Middle frontal gyrus (tissue), 1 donor: ENCODE measurements around the gene AOAH.

Experiments used
- DNase-seq: peaks from one replicate; pipeline ENCODE4 v3.0.0-alpha.2; 2015; ENCODE audit warnings: low spot score; ENCODE audit errors: extremely low spot score

Gene AOAH

GRCh38 chr7:36602934-36603887 lies 121.1 kb downstream of the AOAH start:
- no peak for DNase-seq

GRCh38 chr7:36602511-36602910 lies 121.8 kb downstream of the AOAH start:
- DNase-seq: no peak

- no peak for DNase-seq
These were observed 122.7 kb downstream of the AOAH start for GRCh38 chr7:36601601-36602000.

- no peak for DNase-seq
These were observed 123.3 kb downstream of the AOAH start for GRCh38 chr7:36600869-36601530.

GRCh38 chr7:36600314-36600682 lies 124.0 kb downstream of the AOAH start:
- no peak for DNase-seq

GRCh38 chr7:36599645-36600313 lies 124.5 kb downstream of the AOAH start:
- DNase-seq: no peak

- DNase-seq: no peak
These were observed 126.1 kb downstream of the AOAH start for GRCh38 chr7:36598054-36598674.

- no peak for DNase-seq
These were observed 127.1 kb downstream of the AOAH start for GRCh38 chr7:36597090-36597773.

- no peak for DNase-seq
These were observed 129.8 kb downstream of the AOAH start for GRCh38 chr7:36594445-36594844.

- DNase-seq: no peak
These were observed 132.7 kb downstream of the AOAH start for GRCh38 chr7:36591636-36592035.

GRCh38 chr7:36589391-36589790 lies 134.9 kb downstream of the AOAH start:
- DNase-seq: no peak

GRCh38 chr7:36583318-36583717 lies 141.0 kb downstream of the AOAH start:
- no peak for DNase-seq

- DNase-seq: no peak
These were observed 148.5 kb downstream of the AOAH start for GRCh38 chr7:36575832-36576231.

- no peak for DNase-seq
These were observed 151.2 kb downstream of the AOAH start for GRCh38 chr7:36573066-36573465.

- no peak for DNase-seq
These were observed 153.1 kb downstream of the AOAH start for GRCh38 chr7:36571190-36571560.

GRCh38 chr7:36570528-36571189 lies 153.6 kb downstream of the AOAH start:
- no peak for DNase-seq

- DNase-seq: no peak
These were observed 155.8 kb downstream of the AOAH start for GRCh38 chr7:36568452-36568849.

- DNase-seq: no peak
These were observed 156.4 kb downstream of the AOAH start for GRCh38 chr7:36567699-36568451.

- DNase-seq: no peak
These were observed 158.4 kb downstream of the AOAH start for GRCh38 chr7:36565792-36566356.

GRCh38 chr7:36564489-36564888 lies 159.8 kb downstream of the AOAH start:
- DNase-seq: no peak
